Panc1 (cell line): ENCODE results near the gene CDC42EP5. TPM values are rescaled to one million over a fixed set of nuclear protein-coding genes. Genes with fewer than 3 reads are reported as not detected.
"Not testable (repeated sequence)": the region's sequence is repeated elsewhere in the genome, so short reads cannot be mapped to it uniquely, and the experiment has no call there.

Experiments used
- ATAC-seq: fragments of 200-7000 bp; cut with Tn5 transposase; 2 replicates; pipeline ENCODE4 v1.9.1; 2020; ENCODE audit warnings: mild to moderate bottlenecking, moderate library complexity
- BruUV-seq: library from RNA; stranded (reverse); fragments of 400-500 nt; replicated peaks from 2 replicates; lab custom pipeline; 2021; lab: Mats Ljungman, UMichigan
- CTCF ChIA-PET: fragments of 300-600 bp; sonication (Branson Sonifier 250); formaldehyde crosslinking; loops from one replicate; lab custom pipeline; 2022; ENCODE audit warnings: antibody characterized with exemption; lab: Charles Lee
- POLR2A ChIA-PET: fragments of 300-600 bp; sonication (Branson Sonifier 250); formaldehyde crosslinking; loops from one replicate; lab custom pipeline; 2022; ENCODE audit warnings: antibody characterized with exemption; lab: Charles Lee
- DNase-seq: peaks from one replicate; pipeline ENCODE4 v3.0.0-alpha.2; 2010; ENCODE audit warnings: low read depth, low spot score
- H3K27ac ChIP-seq: 2 replicates; pipeline ENCODE4 v1.5.1; 2011; ENCODE audit warnings: mild to moderate bottlenecking, low read length, inconsistent platforms
- H3K27me3 ChIP-seq: fragments of 200-500 bp; sonication (Bioruptor generic); 2 replicates; pipeline ENCODE4 v1.6.0; 2014; ENCODE audit warnings: low read length, inconsistent platforms; ENCODE audit not compliant: control insufficient read depth, insufficient read depth
- H3K36me3 ChIP-seq: fragments of 200-500 bp; sonication (Bioruptor generic); 2 replicates; pipeline ENCODE4 v1.5.1; 2014; ENCODE audit warnings: inconsistent platforms, mild to moderate bottlenecking, low read length, moderate library complexity; ENCODE audit not compliant: control insufficient read depth, insufficient read depth
- H3K4me1 ChIP-seq: 2 replicates; pipeline ENCODE4 v1.5.1; 2011; ENCODE audit warnings: inconsistent platforms, mild to moderate bottlenecking, low read length, moderate library complexity; ENCODE audit not compliant: control insufficient read depth, insufficient read depth
- H3K4me3 ChIP-seq, 2 experiments: 2 replicates each; pipeline ENCODE4 v1.5.1; 2011 to 2012; ENCODE audit warnings: low read depth in 2 of 2, low read length in 2 of 2, mild to moderate bottlenecking in 2 of 2, inconsistent platforms in 1 of 2, moderate library complexity in 1 of 2
- H3K9me3 ChIP-seq: fragments of 200-500 bp; sonication (Bioruptor generic); 2 replicates; pipeline ENCODE4 v1.5.1; 2014; ENCODE audit warnings: low read depth, mild to moderate bottlenecking, inconsistent platforms, low read length, moderate library complexity; ENCODE audit not compliant: control insufficient read depth, insufficient read depth
- CTCF ChIP-seq: fragments of 450-650 bp; IDR thresholded peaks from 2 replicates; pipeline ENCODE4 v1.5.1; 2017; ENCODE audit warnings: mild to moderate bottlenecking
- POLR2AphosphoS5 ChIP-seq: IDR thresholded peaks from 2 replicates; pipeline ENCODE4 v1.6.1; 2012; ENCODE audit warnings: mild to moderate bottlenecking, low read depth, low read length, moderate library complexity
- REST ChIP-seq, 2 experiments: IDR thresholded peaks; 2 replicates each; pipeline ENCODE4 v1.6.1; 2011 to 2012; ENCODE audit warnings: low read depth in 2 of 2, control low read depth in 1 of 2, low read length in 1 of 2, mild to moderate bottlenecking in 1 of 2, moderate library complexity in 1 of 2; ENCODE audit not compliant: insufficient read depth in 1 of 2
- SIN3A ChIP-seq: IDR thresholded peaks from 2 replicates; pipeline ENCODE4 v1.6.1; 2012; ENCODE audit warnings: low read depth, mild to moderate bottlenecking, low read length, moderate library complexity, borderline replicate concordance; ENCODE audit not compliant: insufficient read depth
- TCF7L2 ChIP-seq: IDR thresholded peaks from 2 replicates; pipeline ENCODE4 v1.6.1; 2011; ENCODE audit warnings: mild to moderate bottlenecking, low read depth, low read length, inconsistent platforms
- in situ Hi-C: cut with HindIII; loops from 2 replicates; pipeline ENCODE4 v1.10.0; 2016; ENCODE audit warnings: low sequenced_read_pairs, low pct_unique_long_range_greater_than_20kb
- intact Hi-C: fragments of 100-400 bp; cut with micrococcal nuclease; formaldehyde crosslinking; loops from one replicate; pipeline ENCODE4 v1.10.0; 2022; ENCODE audit not compliant: unreplicated experiment
- total RNA-seq: library from RNA; stranded (reverse); gene quantifications from one replicate; pipeline ENCODE4 v1.2.1, GENCODE V29; 2021; ENCODE audit not compliant: unreplicated experiment

The CDC42EP5 gene
- total RNA-seq, 1 experiment from 2014 or later: 7.1 TPM

GRCh38 chr19:54507824-54508223 is 34.7 kb upstream of the CDC42EP5 start:
- ATAC-seq (no peak), DNase-seq (no peak)
- Histone ChIP-seq H3K27ac (no peak overlapping the region), H3K4me3 (no peak overlapping the region), H3K4me1 (no peaks in the 10 kb centered on the region), H3K27me3 (peaks cover 2% of the 10 kb centered on the region; the same call in 1 of the 2 replicates), H3K36me3 (no peaks in the 10 kb centered on the region), H3K9me3 (no peaks in the 10 kb centered on the region)
- CTCF ChIA-PET: no interaction called here
- BruUV-seq: no TSS peak
- in situ Hi-C loops (no loop called here), intact Hi-C loops (no loop called here)
- POLR2A ChIA-PET: no interaction called here
- no peak for TF ChIP-seq TCF7L2
- no peak for TF ChIP-seq REST (IDR thresholded peaks at IDR 0.05; ENCODE audit: insufficient read depth in 1 of 2, low read depth in 2 of 2, low read length in 1 of 2)
- TF ChIP-seq CTCF: no peak
- TF ChIP-seq POLR2AphosphoS5: no peak
- TF ChIP-seq SIN3A: no peak

GRCh38 chr19:54507038-54507717 is 34.1 kb upstream of the CDC42EP5 start:
- CTCF ChIA-PET, POLR2A ChIA-PET, H3K27ac ChIP-seq, DNase-seq, intact Hi-C loops, H3K4me3 ChIP-seq, H3K9me3 ChIP-seq, BruUV-seq, H3K36me3 ChIP-seq, H3K4me1 ChIP-seq, H3K27me3 ChIP-seq, ATAC-seq, in situ Hi-C loops: not testable (repeated sequence)

- intact Hi-C loops: no loop called here
- Histone ChIP-seq H3K27ac (no peak overlapping the region), H3K4me3 (no peak overlapping the region), H3K4me1 (no peaks in the 10 kb centered on the region), H3K27me3 (peaks cover 2% of the 10 kb centered on the region; the same call in 1 of the 2 replicates), H3K9me3 (no peaks in the 10 kb centered on the region), H3K36me3 (no peaks in the 10 kb centered on the region)
- POLR2A ChIA-PET: no interaction called here
- ATAC-seq (no peak), DNase-seq (no peak)
- BruUV-seq: no TSS peak
- in situ Hi-C loops: no loop called here
- TF ChIP-seq TCF7L2 (no peak), REST (IDR thresholded peaks at IDR 0.05; ENCODE audit: insufficient read depth in 1 of 2, low read depth in 2 of 2, low read length in 1 of 2) (no peak), CTCF (no peak), SIN3A (no peak)
- CTCF ChIA-PET: no interaction called here
Observed at GRCh38 chr19:54506079-54506478, 33.0 kb upstream of the CDC42EP5 start.
